GM12892 (cell line): ENCODE results near the gene SMYD3.

Experiments used
- POLR2A ChIP-seq: IDR thresholded peaks from 2 replicates; pipeline ENCODE4 v1.6.1; 2011; ENCODE audit warnings: low read depth, low read length, control low read depth
- POLR2AphosphoS5 ChIP-seq: IDR thresholded peaks from 2 replicates; pipeline ENCODE4 v1.6.1; 2011; ENCODE audit warnings: low read depth, low read length, control low read depth
- TAF1 ChIP-seq: IDR thresholded peaks from 2 replicates; pipeline ENCODE4 v1.6.1; 2011; ENCODE audit warnings: low read depth, mild to moderate bottlenecking, control low read depth, low read length, borderline replicate concordance

- no peak for TF ChIP-seq POLR2A
- no peak for TF ChIP-seq POLR2AphosphoS5
- TF ChIP-seq TAF1 = no peak
Measured at GRCh38 chr1:246417813-246418564, 89.1 kb downstream of the SMYD3 start.
